Esophagus squamous epithelium (tissue), 5 donors: Measurements from ENCODE around the gene TP53AIP1. TPM values are rescaled to one million over a fixed set of nuclear protein-coding genes. Genes with fewer than 3 reads are reported as not detected.
A peak's percentile ranks its signal among the peaks of the same experiment; 100 is the strongest.

Experiments used
- DNase-seq: peaks from one replicate; lab custom pipeline; 2025; lab: John Stamatoyannopoulos, UW
- H3K27ac ChIP-seq, 4 donors: fragments of 200-600 bp; sonication (generic); one replicate each; pipeline ENCODE4 v1.5.1; 2016 to 2019; ENCODE audit warnings: mild to moderate bottlenecking in 1 of 4
- H3K27me3 ChIP-seq, 4 donors: fragments of 200-600 bp; sonication (generic); 1 replicate in 3 of 4; 2 replicates in 1 of 4; pipeline versions ENCODE4 v1.5.1 to v1.6.0; 2017 to 2021; ENCODE audit warnings: antibody characterized with exemption in 1 of 4
- H3K36me3 ChIP-seq, 3 donors: fragments of 200-600 bp; sonication (generic); one replicate each; pipeline ENCODE4 v1.5.1; 2016 to 2019
- H3K4me1 ChIP-seq, 3 donors: fragments of 200-600 bp; sonication (generic); one replicate each; pipeline ENCODE4 v1.5.1; 2017 to 2019
- H3K4me3 ChIP-seq, 4 donors: fragments of 200-600 bp; sonication (generic); 1 replicate in 3 of 4; 2 replicates in 1 of 4; pipeline ENCODE4 v1.5.1; 2016 to 2019; ENCODE audit warnings: mild to moderate bottlenecking in 2 of 4, moderate library complexity in 1 of 4
- H3K9me3 ChIP-seq, 3 donors: fragments of 200-600 bp; sonication (generic); one replicate each; pipeline ENCODE4 v1.5.1; 2016 to 2019
- CTCF ChIP-seq, 6 experiments: fragments of 450-650 bp in 4 of 6; fragments of 200-600 bp in 2 of 6; sonication (generic) in 2 of 6; IDR thresholded peaks; one replicate each; pipeline ENCODE4 v1.5.1; 2016 to 2019; ENCODE audit warnings: antibody characterized with exemption in 6 of 6, mild to moderate bottlenecking in 4 of 6, moderate library complexity in 4 of 6
- POLR2A ChIP-seq, 4 donors: fragments of 450-650 bp; IDR thresholded peaks; one replicate each; pipeline ENCODE4 v1.6.1; 2017; ENCODE audit warnings: antibody characterized with exemption in 4 of 4, mild to moderate bottlenecking in 4 of 4, moderate library complexity in 3 of 4
- WGBS, 2 donors: methylation state at CpG; one replicate each; pipeline ENCODE4 v1.1.5; 2018; 5-methylcytosine and 5-hydroxymethylcytosine counted together
- intact Hi-C: fragments of 100-400 bp; cut with DNase I; formaldehyde crosslinking; loops from one replicate; pipeline ENCODE4 v1.15.0; 2022
- total RNA-seq, 4 donors: library from RNA; depleted of rRNA; stranded (reverse); fragments of >200 nt; gene quantifications; one replicate each; pipeline ENCODE4 v1.1.0, GENCODE V29; 2016
- donor health status: DM: yes; HTN: yes; CAD: no.

TP53AIP1 gene
- total RNA-seq, 4 donors from 2014 or later = 11.0 to 16.7 (median 13.9) TPM

DNA sequence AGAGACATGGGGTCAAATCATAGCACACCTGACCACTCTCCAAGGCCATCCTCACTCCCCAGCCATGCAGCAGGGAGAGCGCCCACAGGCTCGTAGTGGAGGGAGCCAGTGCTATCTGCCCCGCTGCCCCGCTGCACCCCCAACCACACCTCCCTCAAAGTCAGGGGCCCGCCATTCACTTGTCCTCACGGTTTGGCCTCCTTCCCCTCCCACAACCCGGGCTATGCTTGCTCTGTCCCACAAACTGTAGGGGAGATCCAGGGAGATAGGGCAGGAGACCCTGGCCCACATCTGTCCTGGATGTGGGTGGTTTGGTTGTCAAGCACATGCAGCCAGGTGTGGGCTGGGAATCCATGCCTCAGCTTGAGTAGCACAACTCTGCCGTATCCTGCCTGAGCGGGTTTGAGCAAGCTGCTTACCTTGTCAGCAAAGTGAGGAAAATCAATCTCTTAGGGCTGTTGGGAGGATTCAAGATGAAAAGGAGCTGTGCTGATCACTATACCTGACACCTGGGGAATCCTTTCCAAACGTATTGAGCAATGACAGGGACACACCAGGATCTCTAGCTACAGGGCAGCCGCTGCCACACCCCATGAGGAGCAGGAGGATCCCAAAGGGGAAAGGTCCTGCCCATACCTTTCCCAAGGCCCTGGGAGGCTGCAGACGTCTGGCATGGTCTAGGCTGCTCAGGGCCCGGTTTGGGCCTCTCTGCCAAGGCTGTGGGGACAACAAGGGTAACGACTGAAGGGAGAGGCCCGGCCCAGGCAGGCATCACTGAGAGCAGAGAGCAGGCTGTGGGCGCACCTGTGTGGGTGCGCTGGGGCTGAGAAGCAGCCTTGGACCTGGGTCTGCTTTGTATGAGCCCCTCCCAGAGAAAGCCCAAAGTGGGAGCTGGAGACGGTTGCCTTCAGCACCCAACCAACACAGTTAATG lies 28.2 kb downstream of the TP53AIP1 start:
- Histone ChIP-seq H3K27ac (peak overlapping the region; percentile 31 to 74 (median 52)), H3K9me3 (no peaks in the 10 kb centered on the region), H3K36me3 (no peaks in the 10 kb centered on the region), H3K4me3 (no peak overlapping the region), H3K27me3 (no peaks in the 10 kb centered on the region), H3K4me1 (peaks cover 8 to 52% (median 14%) of the 10 kb centered on the region in 3 donors)
- no peak for DNase-seq
- WGBS, 2 donors = 39 to 57% methylated on average over 7 to 9 of the region's 18 CpGs
- intact Hi-C loops = no loop called here
- TF ChIP-seq POLR2A (IDR thresholded peaks at IDR 0.05) = no peak

- Histone ChIP-seq H3K4me3 (no peak overlapping the region), H3K27ac (peak overlapping the region in 1 of 4 donors; percentile 35), H3K9me3 (no peaks in the 10 kb centered on the region), H3K36me3 (no peaks in the 10 kb centered on the region), H3K27me3 (no peaks in the 10 kb centered on the region), H3K4me1 (peaks cover 8 to 52% (median 15%) of the 10 kb centered on the region in 3 donors)
- no peak for DNase-seq
- TF ChIP-seq POLR2A (IDR thresholded peaks at IDR 0.05) (no peak), CTCF (IDR thresholded peaks at IDR 0.05) (no peak)
- 80% methylated on average over 1 of the region's 5 CpGs; no CpG with 5 or more reads in 1 of the 2 donors for WGBS, 2 donors
- intact Hi-C loops = no loop called here
These were observed 28.9 kb downstream of the TP53AIP1 start for GRCh38 chr11:128913806-128914205.

DNA sequence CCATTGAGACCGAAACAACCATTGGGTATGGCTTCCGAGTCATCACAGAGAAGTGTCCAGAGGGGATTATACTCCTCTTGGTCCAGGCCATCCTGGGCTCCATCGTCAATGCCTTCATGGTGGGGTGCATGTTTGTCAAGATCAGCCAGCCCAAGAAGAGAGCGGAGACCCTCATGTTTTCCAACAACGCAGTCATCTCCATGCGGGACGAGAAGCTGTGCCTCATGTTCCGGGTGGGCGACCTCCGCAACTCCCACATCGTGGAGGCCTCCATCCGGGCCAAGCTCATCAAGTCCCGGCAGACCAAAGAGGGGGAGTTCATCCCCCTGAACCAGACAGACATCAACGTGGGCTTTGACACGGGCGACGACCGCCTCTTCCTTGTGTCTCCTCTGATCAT lies 31.0 kb downstream of the TP53AIP1 start:
- Histone ChIP-seq H3K4me3 (no peak overlapping the region), H3K4me1 (peaks cover 8 to 61% (median 25%) of the 10 kb centered on the region in 3 donors), H3K27ac (no peak overlapping the region), H3K36me3 (no peaks in the 10 kb centered on the region), H3K9me3 (no peaks in the 10 kb centered on the region), H3K27me3 (no peaks in the 10 kb centered on the region)
- no peak for DNase-seq
- intact Hi-C loops = no loop called here
- TF ChIP-seq POLR2A (IDR thresholded peaks at IDR 0.05) (no peak), CTCF (IDR thresholded peaks at IDR 0.05) (no peak)
- WGBS, 2 donors = 94 to 96% methylated on average over 8 to 14 of the region's 18 CpGs

DNA sequence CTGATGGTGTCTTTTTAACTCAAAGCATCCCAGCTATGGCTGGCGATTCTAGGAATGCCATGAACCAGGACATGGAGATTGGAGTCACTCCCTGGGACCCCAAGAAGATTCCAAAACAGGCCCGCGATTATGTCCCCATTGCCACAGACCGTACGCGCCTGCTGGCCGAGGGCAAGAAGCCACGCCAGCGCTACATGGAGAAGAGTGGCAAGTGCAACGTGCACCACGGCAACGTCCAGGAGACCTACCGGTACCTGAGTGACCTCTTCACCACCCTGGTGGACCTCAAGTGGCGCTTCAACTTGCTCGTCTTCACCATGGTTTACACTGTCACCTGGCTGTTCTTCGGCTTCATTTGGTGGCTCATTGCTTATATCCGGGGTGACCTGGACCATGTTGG lies 31.4 kb downstream of the TP53AIP1 start:
- no peak for DNase-seq
- Histone ChIP-seq H3K27ac (no peak overlapping the region), H3K4me3 (no peak overlapping the region), H3K36me3 (no peaks in the 10 kb centered on the region), H3K4me1 (peaks cover 8 to 66% (median 27%) of the 10 kb centered on the region in 3 donors), H3K9me3 (no peaks in the 10 kb centered on the region), H3K27me3 (no peaks in the 10 kb centered on the region)
- TF ChIP-seq CTCF (IDR thresholded peaks at IDR 0.05) (no peak), POLR2A (IDR thresholded peaks at IDR 0.05) (no peak)
- intact Hi-C loops = no loop called here
- WGBS, 2 donors = 95 to 96% methylated on average over 8 to 9 of the region's 17 CpGs

GRCh38 chr11:128910576-128910975 lies 32.1 kb downstream of the TP53AIP1 start:
- intact Hi-C loops = no loop called here
- no peaks in the 10 kb centered on the region for H3K36me3 ChIP-seq
- H3K27me3 ChIP-seq = no peaks in the 10 kb centered on the region
- DNase-seq = no peak
- TF ChIP-seq CTCF (IDR thresholded peaks at IDR 0.05) (no peak), POLR2A (IDR thresholded peaks at IDR 0.05) (no peak)
- H3K27ac ChIP-seq = no peak overlapping the region
- H3K4me1 ChIP-seq = peaks cover 9 to 72% (median 30%) of the 10 kb centered on the region in 3 donors
- no peaks in the 10 kb centered on the region for H3K9me3 ChIP-seq
- 79 to 85% methylated on average over 3 of the region's 3 CpGs for WGBS, 2 donors
- no peak overlapping the region for H3K4me3 ChIP-seq
